ENCODE results near the gene PIK3R3. TPM values are rescaled to one million over a fixed set of nuclear protein-coding genes. Genes with fewer than 3 reads are reported as not detected.

PIK3R3 gene
- total and polyA plus RNA-seq, 9 of the 15 experiments (the other 6 are each of a cell fraction or from before 2014, with no cell fraction given) = 1.4 to 7.7 (median 4.6) TPM

- TF ChIP-seq ZNF592 (IDR thresholded peaks at IDR 0.05) (no peak), ESRRB (CRISPR knock-in tag; IDR thresholded peaks at IDR 0.05; ENCODE audit: borderline replicate concordance) (no peak)
Measured at GRCh38 chr1:46166521-46167462, 34.4 kb upstream of the PIK3R3 start (continued).

- Histone ChIP-seq H3K4me3 (no peak overlapping the region), H4K20me1 (replicated peaks; ENCODE audit: control insufficient read depth, insufficient read depth, low read length) (no peaks in the 10 kb centered on the region), H3K27me3 (ENCODE audit: control insufficient read depth in 2 of 2, insufficient read depth in 2 of 2, low read length in 2 of 2) (peaks cover 9 to 17% of the 10 kb centered on the region in 2 experiments), H3K4me2 (ENCODE audit: insufficient read depth, low read length) (no peak overlapping the region), H3K27ac (ENCODE audit: extremely low read depth, low read depth, low read length) (no peak overlapping the region), H3K9me1 (ENCODE audit: control insufficient read depth, insufficient read depth, low read length) (no peaks in the 10 kb centered on the region), H3K9me3 (replicated peaks; ENCODE audit: control insufficient read depth, insufficient read depth, low read depth, low read length) (no peaks in the 10 kb centered on the region), H3K36me3 (ENCODE audit: control insufficient read depth, insufficient read depth, low read length) (no peaks in the 10 kb centered on the region), H3K4me1 (replicated peaks in 1 of 2; ENCODE audit: control insufficient read depth in 2 of 2, insufficient read depth in 2 of 2, low read length in 2 of 2) (peaks cover 29 to 39% of the 10 kb centered on the region in 2 experiments), H3K79me2 (ENCODE audit: control insufficient read depth, insufficient read depth, low read length) (no peaks in the 10 kb centered on the region), H2AFZ (ENCODE audit: low read depth, low read length) (no peak overlapping the region), H3K9ac (ENCODE audit: insufficient read depth in 1 of 2, low read depth in 2 of 2, low read length in 2 of 2) (no peak overlapping the region)
- no peak for DNase-seq (ENCODE audit: extremely low read depth in 1 of 4, low spot score in 3 of 4)
- intact Hi-C loops (cut with micrococcal nuclease) (no loop called here), in situ Hi-C loops (cut with MboI) (no loop called here)
- POLR2A ChIA-PET = interaction anchor here (0.7 to 1.4 kb wide), 3 partner anchors 14 to 131 kb away, joined by 3 to 5 read pairs (median 5); partner anchors contain the start of genes PIK3R3 and TSPAN1
- CTCF ChIA-PET (ENCODE audit: low intra/inter-chr PET ratio) = no interaction called here
- no peak for ATAC-seq
- no TSS peak for BruUV-seq (replicated peaks)
- 41% methylated on average over 1 of the region's 1 CpG for WGBS (ENCODE audit: insufficient coverage, low coverage, missing lambda C conversion rate)
- no peak for FAIRE-seq
- TF ChIP-seq ZFP1 (CRISPR knock-in tag; IDR thresholded peaks at IDR 0.05) = no peak
- TF ChIP-seq ZBTB2 (IDR thresholded peaks at IDR 0.05) = no peak
- TF ChIP-seq SMAD4 (CRISPR knock-in tag; conservative IDR thresholded peaks at IDR 0.05) = no peak
- no peak for TF ChIP-seq KLF6 (CRISPR knock-in tag; IDR thresholded peaks at IDR 0.05; ENCODE audit: borderline replicate concordance)
- TF ChIP-seq POLR2AphosphoS5 (IDR thresholded peaks at IDR 0.05; ENCODE audit: control insufficient read depth, insufficient read depth, low read depth, low read length) = no peak
- TF ChIP-seq HMGN3 (IDR thresholded peaks at IDR 0.05; ENCODE audit: borderline replicate concordance, extremely low read depth, insufficient read length, low read depth, low read length) = no peak
- no peak for TF ChIP-seq HCFC1 (IDR thresholded peaks at IDR 0.05; ENCODE audit: low read depth, low read length)
- no peak for TF ChIP-seq CCNT2 (IDR thresholded peaks at IDR 0.05; ENCODE audit: borderline replicate concordance, extremely low read depth, insufficient read length, low read depth, low read length)
- TF ChIP-seq PRMT5 (CRISPR knock-in tag; IDR thresholded peaks at IDR 0.05) = no peak
- TF ChIP-seq TAF1 (IDR thresholded peaks at IDR 0.05; ENCODE audit: control insufficient read depth, extremely low read depth, insufficient read depth, low read length, severe bottlenecking) = no peak
- TF ChIP-seq ZNF224 (CRISPR knock-in tag; IDR thresholded peaks at IDR 0.05) = no peak
Measured at GRCh38 chr1:46160212-46160611, 27.8 kb upstream of the PIK3R3 start.

Data from K562 (cell line).